ENCODE measurements around the gene KLK2. TPM values are rescaled to one million over a fixed set of nuclear protein-coding genes. Genes with fewer than 3 reads are reported as not detected.

KLK2 gene
- polyA plus RNA-seq, 1 donor from 2014 or later, result not detected

GRCh38 chr19:50838239-50838638 lies 35.0 kb upstream of the KLK2 start:
- no peak overlapping the region for H3K4me3 ChIP-seq (ENCODE audit: low read length)
- H3K9ac ChIP-seq (ENCODE audit: low read length), result no peak overlapping the region
- no peaks in the 10 kb centered on the region for H3F3A ChIP-seq (ENCODE audit: insufficient read depth, low read length, poor library complexity, severe bottlenecking)
- no peak overlapping the region for H3K4me2 ChIP-seq (ENCODE audit: low read length)
- H4K20me1 ChIP-seq (ENCODE audit: insufficient read depth), result no peaks in the 10 kb centered on the region
- H3K9me3 ChIP-seq (ENCODE audit: low read length), result no peaks in the 10 kb centered on the region
- TF ChIP-seq POLR2AphosphoS5 (IDR thresholded peaks at IDR 0.05) (no peak), CTCF (IDR thresholded peaks at IDR 0.05; ENCODE audit: poor library complexity, severe bottlenecking) (no peak), RAD21 (conservative IDR thresholded peaks at IDR 0.05) (no peak), EP300 (conservative IDR thresholded peaks at IDR 0.05; ENCODE audit: poor library complexity, severe bottlenecking) (no peak), SMC3 (conservative IDR thresholded peaks at IDR 0.05; ENCODE audit: poor library complexity) (no peak), MXI1 (conservative IDR thresholded peaks at IDR 0.05; ENCODE audit: poor library complexity, severe bottlenecking) (no peak), EZH2 (IDR thresholded peaks at IDR 0.05; ENCODE audit: borderline replicate concordance, insufficient read depth, low read length, poor library complexity, severe bottlenecking) (no peak), TAF1 (IDR thresholded peaks at IDR 0.05; ENCODE audit: low read depth) (no peak), REST (IDR thresholded peaks at IDR 0.05; ENCODE audit: borderline replicate concordance) (no peak)
- no peak overlapping the region for H3K27ac ChIP-seq (ENCODE audit: low read length)
- H3K9me2 ChIP-seq (ENCODE audit: insufficient read depth, low read length), result no peaks in the 10 kb centered on the region
- no peaks in the 10 kb centered on the region for H3K36me3 ChIP-seq (ENCODE audit: insufficient read depth, low read length)
- H3K79me2 ChIP-seq (replicated peaks; ENCODE audit: insufficient read depth, low read length), result no peaks in the 10 kb centered on the region
- H3K27me3 ChIP-seq (ENCODE audit: insufficient read depth, low read depth, low read length), result peaks cover 26% of the 10 kb centered on the region
- no peak overlapping the region for H2AFZ ChIP-seq (ENCODE audit: low read depth, low read length)

- Histone ChIP-seq H3K9ac (ENCODE audit: low read length) (no peak overlapping the region), H4K20me1 (ENCODE audit: insufficient read depth) (no peaks in the 10 kb centered on the region), H3K4me2 (ENCODE audit: low read length) (no peak overlapping the region), H3K27ac (ENCODE audit: low read length) (no peak overlapping the region), H3K27me3 (ENCODE audit: insufficient read depth, low read depth, low read length) (peaks cover 23% of the 10 kb centered on the region), H3K4me3 (ENCODE audit: low read length) (no peak overlapping the region), H2AFZ (ENCODE audit: low read depth, low read length) (no peak overlapping the region), H3K9me3 (ENCODE audit: low read length) (no peaks in the 10 kb centered on the region), H3K9me2 (ENCODE audit: insufficient read depth, low read length) (no peaks in the 10 kb centered on the region), H3K79me2 (replicated peaks; ENCODE audit: insufficient read depth, low read length) (no peaks in the 10 kb centered on the region), H3K36me3 (ENCODE audit: insufficient read depth, low read length) (no peaks in the 10 kb centered on the region), H3F3A (ENCODE audit: insufficient read depth, low read length, poor library complexity, severe bottlenecking) (no peaks in the 10 kb centered on the region)
- no peak for TF ChIP-seq MXI1 (conservative IDR thresholded peaks at IDR 0.05; ENCODE audit: poor library complexity, severe bottlenecking)
- no peak for TF ChIP-seq EZH2 (IDR thresholded peaks at IDR 0.05; ENCODE audit: borderline replicate concordance, insufficient read depth, low read length, poor library complexity, severe bottlenecking)
- TF ChIP-seq RAD21 (conservative IDR thresholded peaks at IDR 0.05), result no peak
- no peak for TF ChIP-seq REST (IDR thresholded peaks at IDR 0.05; ENCODE audit: borderline replicate concordance)
These were observed 33.3 kb upstream of the KLK2 start for GRCh38 chr19:50839712-50840655.

Data from neural cell (in vitro differentiated cells).